Central memory CD8-positive, alpha-beta T cell (primary cell): ENCODE data around the gene MTHFD2L.

ENCODE experiments used
- ATAC-seq: fragments of 150-1000 bp; cut with Tn5 transposase; replicated peaks from 2 replicates; pipeline ENCODE4 v1.10.0; 2022; ENCODE audit warnings: mild to moderate bottlenecking, moderate FRiP score, moderate number of reproducible peaks; ENCODE audit not compliant: poor library complexity, severe bottlenecking; ENCODE audit errors: extremely low read depth
- DNase-seq, 2 donors: peaks; one replicate each; pipeline ENCODE4 v3.0.0; 2021; ENCODE audit warnings: low spot score in 2 of 2
- H3K27ac Mint-ChIP-seq: one replicate; pipeline ENCODE4 v1.8.0; 2022; ENCODE audit warnings: low read depth, mild to moderate bottlenecking, moderate library complexity, mixed read lengths
- H3K27me3 Mint-ChIP-seq: one replicate; pipeline ENCODE4 v1.8.0; 2022; ENCODE audit warnings: mixed read lengths
- H3K36me3 Mint-ChIP-seq: one replicate; pipeline ENCODE4 v1.8.0; 2022; ENCODE audit warnings: mild to moderate bottlenecking, moderate library complexity, mixed read lengths; ENCODE audit not compliant: insufficient read depth
- H3K4me1 Mint-ChIP-seq: one replicate; pipeline ENCODE4 v1.8.0; 2022; ENCODE audit warnings: mixed read lengths
- H3K4me3 Mint-ChIP-seq: one replicate; pipeline ENCODE4 v1.8.0; 2022; ENCODE audit warnings: mild to moderate bottlenecking, moderate library complexity, mixed read lengths
- H3K9me3 Mint-ChIP-seq: one replicate; pipeline ENCODE4 v1.8.0; 2022; ENCODE audit warnings: mixed read lengths

The MTHFD2L gene

GRCh38 chr4:74311696-74312313, 153.9 kb downstream of the MTHFD2L start:
- DNase-seq: no peak
- H3K27ac Mint-ChIP-seq: no peak overlapping the region
- H3K9me3 Mint-ChIP-seq: no peaks in the 10 kb centered on the region
- H3K27me3 Mint-ChIP-seq: peaks cover 28% of the 10 kb centered on the region
- peaks cover 2% of the 10 kb centered on the region for H3K36me3 Mint-ChIP-seq
- no peaks in the 10 kb centered on the region for H3K4me1 Mint-ChIP-seq
- H3K4me3 Mint-ChIP-seq: no peak overlapping the region
- ATAC-seq: no peak

GRCh38 chr4:74314329-74314728, 156.4 kb downstream of the MTHFD2L start:
- ATAC-seq (no peak), DNase-seq (no peak)
- Mint-ChIP-seq H3K27me3 (peaks cover 19% of the 10 kb centered on the region), H3K4me1 (no peaks in the 10 kb centered on the region), H3K27ac (no peak overlapping the region), H3K36me3 (peaks cover 2% of the 10 kb centered on the region), H3K4me3 (no peak overlapping the region), H3K9me3 (no peaks in the 10 kb centered on the region)

- no peaks in the 10 kb centered on the region for H3K4me1 Mint-ChIP-seq
- no peak overlapping the region for H3K4me3 Mint-ChIP-seq
- no peak overlapping the region for H3K27ac Mint-ChIP-seq
- H3K9me3 Mint-ChIP-seq: no peaks in the 10 kb centered on the region
- peaks cover 19% of the 10 kb centered on the region for H3K27me3 Mint-ChIP-seq
- H3K36me3 Mint-ChIP-seq: peaks cover 2% of the 10 kb centered on the region
- no peak for DNase-seq
- ATAC-seq: no peak
These were observed 157.0 kb downstream of the MTHFD2L start for GRCh38 chr4:74314944-74315343.

- H3K36me3 Mint-ChIP-seq: peaks cover 2% of the 10 kb centered on the region
These were observed 157.5 kb downstream of the MTHFD2L start for GRCh38 chr4:74315376-74315775.

GRCh38 chr4:74316397-74316796, 158.5 kb downstream of the MTHFD2L start:
- Mint-ChIP-seq H3K9me3 (no peaks in the 10 kb centered on the region), H3K27ac (no peak overlapping the region), H3K36me3 (peaks cover 2% of the 10 kb centered on the region), H3K4me3 (no peak overlapping the region), H3K27me3 (peaks cover 33% of the 10 kb centered on the region), H3K4me1 (peaks cover 6% of the 10 kb centered on the region)
- ATAC-seq (no peak), DNase-seq (no peak)

More at GRCh38 chr4:74315376-74315775, 157.5 kb downstream of the MTHFD2L start:
- no peak overlapping the region for H3K4me3 Mint-ChIP-seq
- H3K9me3 Mint-ChIP-seq: no peaks in the 10 kb centered on the region
- DNase-seq (no peak), ATAC-seq (no peak)
- H3K4me1 Mint-ChIP-seq: no peaks in the 10 kb centered on the region
- H3K27ac Mint-ChIP-seq: no peak overlapping the region
- peaks cover 22% of the 10 kb centered on the region for H3K27me3 Mint-ChIP-seq

GRCh38 chr4:74317616-74318246, 159.8 kb downstream of the MTHFD2L start:
- ATAC-seq (no peak), DNase-seq (no peak)
- Mint-ChIP-seq H3K9me3 (no peaks in the 10 kb centered on the region), H3K27ac (no peak overlapping the region), H3K36me3 (peaks cover 2% of the 10 kb centered on the region), H3K4me1 (peaks cover 6% of the 10 kb centered on the region), H3K4me3 (no peak overlapping the region), H3K27me3 (peaks cover 46% of the 10 kb centered on the region)

- H3K4me1 Mint-ChIP-seq: peaks cover 6% of the 10 kb centered on the region
These were observed 160.4 kb downstream of the MTHFD2L start for GRCh38 chr4:74318276-74318675.

GRCh38 chr4:74319470-74319869, 161.6 kb downstream of the MTHFD2L start:
- peaks cover 2% of the 10 kb centered on the region for H3K36me3 Mint-ChIP-seq
- no peak overlapping the region for H3K4me3 Mint-ChIP-seq
- H3K27me3 Mint-ChIP-seq: peaks cover 59% of the 10 kb centered on the region
- DNase-seq (no peak), ATAC-seq (no peak)
- no peaks in the 10 kb centered on the region for H3K9me3 Mint-ChIP-seq
- peaks cover 6% of the 10 kb centered on the region for H3K4me1 Mint-ChIP-seq
- no peak overlapping the region for H3K27ac Mint-ChIP-seq

More at GRCh38 chr4:74318276-74318675, 160.4 kb downstream of the MTHFD2L start:
- H3K27ac Mint-ChIP-seq: no peak overlapping the region
- no peaks in the 10 kb centered on the region for H3K9me3 Mint-ChIP-seq
- no peak overlapping the region for H3K4me3 Mint-ChIP-seq
- peaks cover 51% of the 10 kb centered on the region for H3K27me3 Mint-ChIP-seq
- ATAC-seq: no peak
- H3K36me3 Mint-ChIP-seq: peaks cover 2% of the 10 kb centered on the region
- DNase-seq: no peak

GRCh38 chr4:74320559-74321118, 162.7 kb downstream of the MTHFD2L start:
- Mint-ChIP-seq H3K9me3 (no peaks in the 10 kb centered on the region), H3K4me1 (peaks cover 6% of the 10 kb centered on the region), H3K36me3 (peaks cover 2% of the 10 kb centered on the region), H3K4me3 (no peak overlapping the region), H3K27me3 (peaks cover 52% of the 10 kb centered on the region), H3K27ac (no peak overlapping the region)
- DNase-seq (no peak), ATAC-seq (no peak)

- peaks cover 6% of the 10 kb centered on the region for H3K4me1 Mint-ChIP-seq
- peaks cover 51% of the 10 kb centered on the region for H3K27me3 Mint-ChIP-seq
- ATAC-seq (no peak), DNase-seq (no peak)
- no peaks in the 10 kb centered on the region for H3K36me3 Mint-ChIP-seq
- H3K4me3 Mint-ChIP-seq: no peak overlapping the region
- no peak overlapping the region for H3K27ac Mint-ChIP-seq
- H3K9me3 Mint-ChIP-seq: no peaks in the 10 kb centered on the region
These were observed 164.4 kb downstream of the MTHFD2L start for GRCh38 chr4:74322301-74322700.

GRCh38 chr4:74323663-74324062, 165.7 kb downstream of the MTHFD2L start:
- no peak for DNase-seq
- Mint-ChIP-seq H3K36me3 (no peaks in the 10 kb centered on the region), H3K27ac (no peak overlapping the region), H3K4me3 (no peak overlapping the region), H3K9me3 (no peaks in the 10 kb centered on the region), H3K4me1 (peaks cover 6% of the 10 kb centered on the region), H3K27me3 (peaks cover 61% of the 10 kb centered on the region)
- no peak for ATAC-seq

GRCh38 chr4:74324262-74324661, 166.3 kb downstream of the MTHFD2L start:
- DNase-seq: no peak

GRCh38 chr4:74325886-74326285, 168.0 kb downstream of the MTHFD2L start:
- Mint-ChIP-seq H3K4me1 (peaks cover 1% of the 10 kb centered on the region), H3K27me3 (peaks cover 67% of the 10 kb centered on the region), H3K4me3 (no peak overlapping the region), H3K27ac (no peak overlapping the region), H3K9me3 (no peaks in the 10 kb centered on the region), H3K36me3 (no peaks in the 10 kb centered on the region)
- ATAC-seq: no peak
- DNase-seq: no peak

More at GRCh38 chr4:74324262-74324661, 166.3 kb downstream of the MTHFD2L start:
- Mint-ChIP-seq H3K36me3 (no peaks in the 10 kb centered on the region), H3K4me3 (no peak overlapping the region), H3K27ac (no peak overlapping the region), H3K27me3 (peaks cover 67% of the 10 kb centered on the region), H3K9me3 (no peaks in the 10 kb centered on the region), H3K4me1 (peaks cover 6% of the 10 kb centered on the region)
- ATAC-seq: no peak
